Progenitor cell of endocrine pancreas (in vitro differentiated cells): ENCODE measurements around the gene C6orf118. TPM values are rescaled to one million over a fixed set of nuclear protein-coding genes. Genes with fewer than 3 reads are reported as not detected.

Source experiments
- DNase-seq: peaks from one replicate; pipeline ENCODE4 v3.0.0; 2021; ENCODE audit warnings: low spot score; ENCODE audit not compliant: unreplicated experiment
- H3K27ac Mint-ChIP-seq: 2 replicates; pipeline ENCODE4 v1.8.0; 2021; ENCODE audit warnings: mild to moderate bottlenecking, moderate library complexity, mixed read lengths
- H3K27me3 Mint-ChIP-seq: 2 replicates; pipeline ENCODE4 v1.8.0; 2021; ENCODE audit warnings: mixed read lengths
- H3K36me3 Mint-ChIP-seq: 2 replicates; pipeline ENCODE4 v1.8.0; 2022; ENCODE audit warnings: mixed read lengths; ENCODE audit not compliant: insufficient read depth
- H3K4me1 Mint-ChIP-seq: 2 replicates; pipeline ENCODE4 v1.8.0; 2021; ENCODE audit warnings: low read depth, mixed read lengths
- H3K4me3 Mint-ChIP-seq: 2 replicates; pipeline ENCODE4 v1.8.0; 2021; ENCODE audit warnings: low read depth, mild to moderate bottlenecking, moderate library complexity, mixed read lengths
- H3K9me3 Mint-ChIP-seq: 2 replicates; pipeline ENCODE4 v1.8.0; 2021; ENCODE audit warnings: low read depth, mixed read lengths
- CTCF ChIP-seq: fragments of 200-600 bp; sonication (generic); IDR thresholded peaks from one replicate; pipeline ENCODE4 v1.5.0; 2021; ENCODE audit warnings: antibody characterized with exemption, mild to moderate bottlenecking; ENCODE audit not compliant: unreplicated experiment
- total RNA-seq: library from RNA; stranded (reverse); gene quantifications from 2 replicates; pipeline ENCODE4 v1.2.1, GENCODE V29; 2021

C6orf118 gene
- total RNA-seq, 1 donor from 2014 or later, result 1.7 TPM

GRCh38 chr6:165298875-165299274 lies 10.5 kb downstream of the C6orf118 start:
- TF ChIP-seq CTCF, result no peak
- Mint-ChIP-seq H3K27ac (no peak overlapping the region), H3K4me3 (no peak overlapping the region), H3K36me3 (no peaks in the 10 kb centered on the region), H3K27me3 (no peaks in the 10 kb centered on the region), H3K9me3 (peaks cover 3% of the 10 kb centered on the region), H3K4me1 (no peaks in the 10 kb centered on the region)
- DNase-seq, result no peak

GRCh38 chr6:165298402-165298801 lies 11.0 kb downstream of the C6orf118 start:
- TF ChIP-seq CTCF, result no peak
- Mint-ChIP-seq H3K36me3 (no peaks in the 10 kb centered on the region), H3K9me3 (peaks cover 3% of the 10 kb centered on the region), H3K27ac (no peak overlapping the region), H3K4me1 (no peaks in the 10 kb centered on the region), H3K27me3 (no peaks in the 10 kb centered on the region), H3K4me3 (no peak overlapping the region)
- DNase-seq, result no peak

- no peaks in the 10 kb centered on the region for H3K36me3 Mint-ChIP-seq
- TF ChIP-seq CTCF, result no peak
- H3K4me1 Mint-ChIP-seq, result no peaks in the 10 kb centered on the region
- H3K27me3 Mint-ChIP-seq, result no peaks in the 10 kb centered on the region
- peaks cover 3% of the 10 kb centered on the region for H3K9me3 Mint-ChIP-seq
- H3K4me3 Mint-ChIP-seq, result no peak overlapping the region
- DNase-seq, result no peak
- no peak overlapping the region for H3K27ac Mint-ChIP-seq
Observed at GRCh38 chr6:165292657-165293056, 16.7 kb downstream of the C6orf118 start.

GRCh38 chr6:165274611-165275010 lies 34.8 kb downstream of the C6orf118 start:
- no peak overlapping the region for H3K4me3 Mint-ChIP-seq
- no peaks in the 10 kb centered on the region for H3K36me3 Mint-ChIP-seq
- TF ChIP-seq CTCF, result no peak
- no peak overlapping the region for H3K27ac Mint-ChIP-seq
- peaks cover 3% of the 10 kb centered on the region for H3K27me3 Mint-ChIP-seq
- H3K9me3 Mint-ChIP-seq, result no peaks in the 10 kb centered on the region
- no peaks in the 10 kb centered on the region for H3K4me1 Mint-ChIP-seq
- DNase-seq, result no peak

GRCh38 chr6:165272585-165272984 lies 36.8 kb downstream of the C6orf118 start:
- TF ChIP-seq CTCF, result no peak
- Mint-ChIP-seq H3K9me3 (no peaks in the 10 kb centered on the region), H3K4me1 (peaks cover 6% of the 10 kb centered on the region), H3K27me3 (no peaks in the 10 kb centered on the region), H3K36me3 (no peaks in the 10 kb centered on the region), H3K4me3 (no peak overlapping the region), H3K27ac (no peak overlapping the region)
- DNase-seq, result no peak
